A673 (cell line): ENCODE data around the gene PACS1. TPM values are rescaled to one million over a fixed set of nuclear protein-coding genes. Genes with fewer than 3 reads are reported as not detected.

Experiments
- BruUV-seq: library from RNA; stranded (reverse); fragments of 400-500 nt; replicated peaks from 2 replicates; lab custom pipeline; 2021; lab: Mats Ljungman, UMichigan
- CTCF ChIA-PET: fragments of 300-600 bp; sonication (Branson Sonifier 250); formaldehyde crosslinking; loops from one replicate; lab custom pipeline; 2022; ENCODE audit warnings: antibody characterized with exemption; lab: Charles Lee
- POLR2A ChIA-PET: fragments of 300-600 bp; sonication (Branson Sonifier 250); formaldehyde crosslinking; loops from one replicate; lab custom pipeline; 2022; ENCODE audit warnings: antibody characterized with exemption; ENCODE audit not compliant: low non-redundant PET; lab: Charles Lee
- DNase-seq: peaks from one replicate; pipeline ENCODE4 v3.0.0-alpha.2; 2015; ENCODE audit warnings: low spot score
- H3K27ac ChIP-seq: fragments of 200-600 bp; sonication (generic); 2 replicates; pipeline ENCODE4 v1.5.1; 2016; ENCODE audit warnings: mixed run types, low read depth, mild to moderate bottlenecking, mixed read lengths, antibody characterized with exemption, low read length; ENCODE audit not compliant: poor library complexity, severe bottlenecking
- H3K27me3 ChIP-seq: fragments of 200-600 bp; sonication (generic); replicated peaks from 2 replicates; pipeline ENCODE4 v1.6.1; 2017; ENCODE audit warnings: mixed run types, low read depth, mild to moderate bottlenecking, mixed read lengths, antibody characterized with exemption, low read length; ENCODE audit not compliant: insufficient read depth, poor library complexity
- H3K36me3 ChIP-seq: fragments of 200-600 bp; sonication (generic); 2 replicates; pipeline ENCODE4 v1.6.1; 2016; ENCODE audit warnings: mixed run types, mild to moderate bottlenecking, mixed read lengths, antibody characterized with exemption, low read length; ENCODE audit not compliant: insufficient read depth, poor library complexity, severe bottlenecking
- H3K4me1 ChIP-seq: fragments of 200-600 bp; sonication (generic); 2 replicates; pipeline ENCODE4 v1.6.1; 2017; ENCODE audit warnings: mixed run types, mild to moderate bottlenecking, mixed read lengths, antibody characterized with exemption, low read length; ENCODE audit not compliant: insufficient read depth, poor library complexity, severe bottlenecking
- H3K4me3 ChIP-seq: fragments of 200-600 bp; sonication (generic); 2 replicates; pipeline ENCODE4 v1.5.1; 2016; ENCODE audit warnings: low read depth, mixed run types, mild to moderate bottlenecking, mixed read lengths, low read length; ENCODE audit not compliant: poor library complexity, severe bottlenecking
- H3K9me3 ChIP-seq: fragments of 200-600 bp; sonication (generic); 2 replicates; pipeline ENCODE4 v1.6.1; 2016; ENCODE audit warnings: mixed run types, low read depth, mild to moderate bottlenecking, mixed read lengths, antibody characterized with exemption, low read length; ENCODE audit not compliant: poor library complexity, severe bottlenecking
- EZH2 ChIP-seq: fragments of 200-600 bp; sonication (generic); IDR thresholded peaks from 2 replicates; pipeline ENCODE4 v1.6.1; 2017; ENCODE audit warnings: borderline replicate concordance, low read depth, mild to moderate bottlenecking, mixed read lengths, antibody characterized with exemption, low read length; ENCODE audit not compliant: poor library complexity, severe bottlenecking
- intact Hi-C: fragments of 100-400 bp; cut with micrococcal nuclease; formaldehyde crosslinking; loops from one replicate; pipeline ENCODE4 v1.10.0; 2022; ENCODE audit not compliant: unreplicated experiment
- total RNA-seq: library from RNA; stranded (reverse); gene quantifications from 2 replicates; pipeline ENCODE4 v1.2.3, GENCODE V29; 2021
- TF ChIP-seq, protein P1 (sequence below): fragments of 300-800, 200-600 bp; sonication (generic); conservative IDR thresholded peaks from 2 replicates; pipeline ENCODE4 v1.5.1; 2017; ENCODE audit warnings: low read depth, mild to moderate bottlenecking, antibody characterized with exemption, low read length, moderate library complexity, mixed read lengths

The PACS1 gene
- total RNA-seq, 1 experiment from 2014 or later: 75.7 TPM

DNA sequence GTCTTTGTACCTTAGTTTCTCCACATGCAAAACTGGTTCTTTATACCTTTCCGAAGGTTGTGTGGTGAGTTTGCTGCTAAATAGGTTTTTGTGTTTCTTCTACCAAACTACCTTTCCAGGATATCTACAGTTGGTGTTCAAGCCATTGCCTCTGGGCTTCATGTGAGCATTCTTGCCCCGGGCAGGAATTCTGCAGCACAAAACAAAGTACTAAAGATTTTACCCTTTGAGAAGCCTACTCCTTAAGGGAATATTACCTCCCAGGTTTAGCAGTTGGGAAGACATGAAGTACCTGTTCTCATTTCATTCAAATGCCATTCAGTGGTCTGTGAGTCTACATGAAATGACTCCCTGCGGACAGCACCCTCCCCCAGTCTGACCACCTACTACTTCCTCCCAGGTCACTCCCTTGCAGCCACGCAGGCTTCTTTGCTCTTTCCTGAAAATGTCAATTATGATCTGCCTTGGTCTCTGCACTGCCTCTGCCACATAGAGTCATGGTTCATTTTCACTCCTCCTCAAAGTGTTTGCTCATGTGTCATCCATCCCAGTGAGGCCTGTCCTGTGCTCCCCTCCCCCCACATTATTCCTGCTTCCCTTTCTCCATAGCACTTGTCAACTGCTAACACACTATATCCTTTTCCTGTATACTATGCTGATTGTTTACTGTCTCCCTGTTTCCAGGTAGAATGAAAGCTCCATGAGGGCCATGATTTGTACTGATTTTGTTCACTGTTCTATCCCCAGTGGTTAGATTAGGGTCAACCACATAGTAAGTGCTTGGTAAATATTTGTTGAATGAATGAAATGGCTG lies 36.9 kb downstream of the PACS1 start:
- H3K9me3 ChIP-seq: no peaks in the 10 kb centered on the region
- CTCF ChIA-PET: no interaction called here
- peaks cover 15% of the 10 kb centered on the region for H3K4me1 ChIP-seq
- no TSS peak for BruUV-seq
- H3K27ac ChIP-seq: no peak overlapping the region
- POLR2A ChIA-PET: no interaction called here
- H3K4me3 ChIP-seq: no peak overlapping the region
- DNase-seq: no peak
- H3K27me3 ChIP-seq: no peaks in the 10 kb centered on the region
- H3K36me3 ChIP-seq: no peaks in the 10 kb centered on the region
- TF ChIP-seq EZH2: no peak
- TF ChIP-seq, protein P1, sequence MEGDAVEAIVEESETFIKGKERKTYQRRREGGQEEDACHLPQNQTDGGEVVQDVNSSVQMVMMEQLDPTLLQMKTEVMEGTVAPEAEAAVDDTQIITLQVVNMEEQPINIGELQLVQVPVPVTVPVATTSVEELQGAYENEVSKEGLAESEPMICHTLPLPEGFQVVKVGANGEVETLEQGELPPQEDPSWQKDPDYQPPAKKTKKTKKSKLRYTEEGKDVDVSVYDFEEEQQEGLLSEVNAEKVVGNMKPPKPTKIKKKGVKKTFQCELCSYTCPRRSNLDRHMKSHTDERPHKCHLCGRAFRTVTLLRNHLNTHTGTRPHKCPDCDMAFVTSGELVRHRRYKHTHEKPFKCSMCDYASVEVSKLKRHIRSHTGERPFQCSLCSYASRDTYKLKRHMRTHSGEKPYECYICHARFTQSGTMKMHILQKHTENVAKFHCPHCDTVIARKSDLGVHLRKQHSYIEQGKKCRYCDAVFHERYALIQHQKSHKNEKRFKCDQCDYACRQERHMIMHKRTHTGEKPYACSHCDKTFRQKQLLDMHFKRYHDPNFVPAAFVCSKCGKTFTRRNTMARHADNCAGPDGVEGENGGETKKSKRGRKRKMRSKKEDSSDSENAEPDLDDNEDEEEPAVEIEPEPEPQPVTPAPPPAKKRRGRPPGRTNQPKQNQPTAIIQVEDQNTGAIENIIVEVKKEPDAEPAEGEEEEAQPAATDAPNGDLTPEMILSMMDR: no peak
- intact Hi-C loops: no loop called here

DNA sequence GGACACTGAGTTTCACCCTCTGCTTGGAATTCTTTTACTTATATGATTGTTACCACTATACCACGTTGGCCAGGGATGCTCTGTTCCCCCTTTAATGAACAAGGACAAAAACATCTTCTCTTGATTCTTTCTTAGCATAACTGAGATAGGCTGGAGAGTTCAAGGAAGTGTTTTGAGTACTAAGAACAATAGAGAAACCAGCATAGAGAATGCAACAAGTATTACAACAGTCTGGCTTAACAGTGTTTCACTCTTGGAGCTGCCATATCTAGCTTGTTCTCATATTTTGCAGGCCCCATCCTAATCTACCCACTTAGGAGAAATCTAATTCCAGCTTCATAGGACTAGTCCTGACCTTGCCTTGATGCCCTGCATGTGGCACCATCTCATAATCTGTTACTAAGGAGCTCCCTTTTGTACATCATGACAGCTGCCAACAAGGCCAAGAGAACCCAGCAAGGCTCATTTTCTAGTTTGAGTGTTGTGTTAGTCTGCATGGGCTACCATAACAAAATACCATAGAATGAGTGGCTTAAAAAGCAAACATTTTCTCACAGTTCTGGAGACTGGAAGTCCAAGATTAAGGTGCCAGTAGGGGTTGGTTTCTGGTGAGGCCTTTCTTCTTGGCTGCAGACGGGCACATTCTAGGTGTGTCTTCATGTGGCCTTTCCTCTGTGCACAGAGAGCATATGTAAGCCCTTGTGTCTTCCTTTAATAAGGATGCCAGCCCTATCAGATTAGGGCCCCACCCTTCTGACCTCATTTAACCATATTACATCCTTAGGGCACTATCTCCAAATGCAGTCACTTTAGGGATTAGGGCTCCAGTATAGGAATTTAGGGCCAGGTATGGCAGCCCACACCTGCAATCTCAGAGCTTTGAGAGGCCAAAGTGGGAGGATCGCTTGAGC lies 37.8 kb downstream of the PACS1 start:
- H3K27me3 ChIP-seq: no peaks in the 10 kb centered on the region
- TF ChIP-seq, protein P1: no peak
- TF ChIP-seq EZH2: no peak
- no peak overlapping the region for H3K27ac ChIP-seq
- no peaks in the 10 kb centered on the region for H3K9me3 ChIP-seq
- no peak overlapping the region for H3K4me3 ChIP-seq
- no peaks in the 10 kb centered on the region for H3K36me3 ChIP-seq
- intact Hi-C loops: no loop called here
- peaks cover 23% of the 10 kb centered on the region for H3K4me1 ChIP-seq
- CTCF ChIA-PET: no interaction called here
- no TSS peak for BruUV-seq
- POLR2A ChIA-PET: no interaction called here
- DNase-seq: no peak

DNA sequence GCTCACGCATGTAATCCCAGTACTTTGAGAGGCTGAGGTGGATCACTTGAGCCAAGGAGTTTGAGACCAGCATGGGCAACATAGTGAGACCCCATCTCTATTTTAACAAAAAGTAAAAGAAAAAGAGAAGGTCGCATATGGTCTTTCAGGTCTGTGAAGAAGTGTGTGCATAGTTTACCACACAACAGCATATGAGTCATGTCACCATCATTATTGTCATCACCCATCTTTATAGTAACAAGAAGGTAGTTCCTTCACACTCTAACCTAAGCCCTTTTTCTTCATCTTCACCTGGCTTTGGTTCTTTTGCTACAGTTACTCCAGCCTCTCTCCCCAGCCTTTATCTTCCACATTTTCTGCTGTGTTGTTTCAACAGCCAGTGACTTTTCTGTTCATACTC lies 39.2 kb downstream of the PACS1 start:
- no peak overlapping the region for H3K27ac ChIP-seq
- H3K36me3 ChIP-seq: no peaks in the 10 kb centered on the region
- H3K4me3 ChIP-seq: no peak overlapping the region
- POLR2A ChIA-PET: no interaction called here
- DNase-seq: no peak
- CTCF ChIA-PET: no interaction called here
- H3K4me1 ChIP-seq: peaks cover 29% of the 10 kb centered on the region
- intact Hi-C loops: no loop called here
- H3K27me3 ChIP-seq: no peaks in the 10 kb centered on the region
- BruUV-seq: no TSS peak
- TF ChIP-seq, protein P1: no peak
- no peak for TF ChIP-seq EZH2
- no peaks in the 10 kb centered on the region for H3K9me3 ChIP-seq
